ENCODE measurements around the gene FOLR2.

DNA sequence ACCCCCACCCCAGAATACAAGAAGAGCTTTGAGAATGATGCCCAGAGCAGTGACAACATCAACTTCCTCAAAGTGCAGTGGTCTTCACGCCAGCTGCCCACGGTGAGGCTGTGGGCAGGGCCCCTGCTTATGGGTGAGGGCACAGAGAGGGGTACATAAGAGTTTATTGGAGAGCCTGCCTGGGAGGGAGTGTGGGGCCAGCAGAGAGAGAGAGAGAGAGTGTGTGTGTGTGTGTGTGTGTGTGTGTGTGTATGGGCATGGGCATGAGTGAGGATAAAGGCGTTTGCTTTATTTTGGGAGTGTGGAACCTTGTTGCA lies 17.9 kb downstream of the FOLR2 start:
- TF ChIP-seq CTCF (IDR thresholded peaks at IDR 0.05) (no peak), POLR2A (IDR thresholded peaks at IDR 0.05) (no peak)

Measured in right lobe of liver (tissue), 4 donors.